Ovary (tissue), 3 donors: ENCODE results near the gene OTOP2.

Experiments used
- POLR2A ChIP-seq: fragments of 450-650 bp; IDR thresholded peaks from one replicate; pipeline ENCODE4 v1.6.1; 2017; ENCODE audit warnings: antibody characterized with exemption, mild to moderate bottlenecking, moderate library complexity
- TF ChIP-seq, protein P1 (sequence below), 3 donors: fragments of 450-650 bp in 2 of 3; fragments of 200-600 bp in 1 of 3; IDR thresholded peaks; one replicate each; pipeline versions ENCODE4 v1.5.1 to v1.8.0; 2016 to 2022; ENCODE audit warnings: antibody characterized with exemption in 3 of 3, mild to moderate bottlenecking in 1 of 3
- donor health status: DM: no; HTN: no; CAD: no.

DNA sequence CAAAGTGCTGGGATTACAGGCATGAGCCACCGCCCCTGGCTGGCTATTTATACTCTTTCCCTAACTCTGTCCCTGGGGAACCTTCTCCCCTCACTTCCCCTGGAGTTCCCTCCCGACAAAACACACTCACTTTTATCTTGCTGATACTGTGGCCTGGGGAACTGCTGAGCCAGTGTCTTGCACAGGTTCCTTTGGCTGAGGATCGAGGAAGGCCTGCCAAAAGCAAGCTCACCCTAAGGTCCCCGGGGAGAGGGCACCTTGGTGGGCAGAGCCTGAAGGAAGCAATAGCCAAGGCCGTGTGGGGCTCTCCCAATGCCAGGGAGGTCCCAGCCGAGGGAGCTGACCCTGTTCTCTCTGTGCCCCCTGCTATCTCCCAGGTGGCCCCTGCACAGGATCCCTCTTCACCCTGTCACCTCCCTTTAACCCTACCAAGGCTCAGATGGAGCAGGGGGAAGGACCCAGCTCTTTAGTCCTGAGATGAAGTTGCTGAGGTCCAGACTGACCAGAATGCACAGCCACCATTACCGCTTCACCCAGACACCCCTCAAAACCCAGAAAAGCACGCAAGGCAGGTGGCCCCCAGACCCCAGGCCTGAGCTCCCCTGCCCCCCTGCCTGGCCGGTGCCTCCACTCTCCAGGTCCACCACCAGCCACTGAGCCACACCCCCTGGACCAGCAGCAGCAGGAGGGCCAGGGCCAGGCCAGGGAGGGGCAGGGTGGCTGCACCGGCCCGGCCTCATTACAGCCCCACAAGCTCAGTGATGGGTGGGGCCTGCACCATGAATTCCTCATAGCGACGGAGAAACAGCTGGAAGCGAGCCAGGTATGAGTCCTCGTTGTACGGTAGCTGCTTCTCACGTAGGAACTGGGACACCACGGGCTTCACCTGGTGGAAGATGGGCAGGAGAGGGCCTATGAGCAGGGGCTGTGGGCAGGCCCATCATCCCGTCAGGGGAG, 46.2 kb upstream of the OTOP2 start:
- TF ChIP-seq, protein P1, sequence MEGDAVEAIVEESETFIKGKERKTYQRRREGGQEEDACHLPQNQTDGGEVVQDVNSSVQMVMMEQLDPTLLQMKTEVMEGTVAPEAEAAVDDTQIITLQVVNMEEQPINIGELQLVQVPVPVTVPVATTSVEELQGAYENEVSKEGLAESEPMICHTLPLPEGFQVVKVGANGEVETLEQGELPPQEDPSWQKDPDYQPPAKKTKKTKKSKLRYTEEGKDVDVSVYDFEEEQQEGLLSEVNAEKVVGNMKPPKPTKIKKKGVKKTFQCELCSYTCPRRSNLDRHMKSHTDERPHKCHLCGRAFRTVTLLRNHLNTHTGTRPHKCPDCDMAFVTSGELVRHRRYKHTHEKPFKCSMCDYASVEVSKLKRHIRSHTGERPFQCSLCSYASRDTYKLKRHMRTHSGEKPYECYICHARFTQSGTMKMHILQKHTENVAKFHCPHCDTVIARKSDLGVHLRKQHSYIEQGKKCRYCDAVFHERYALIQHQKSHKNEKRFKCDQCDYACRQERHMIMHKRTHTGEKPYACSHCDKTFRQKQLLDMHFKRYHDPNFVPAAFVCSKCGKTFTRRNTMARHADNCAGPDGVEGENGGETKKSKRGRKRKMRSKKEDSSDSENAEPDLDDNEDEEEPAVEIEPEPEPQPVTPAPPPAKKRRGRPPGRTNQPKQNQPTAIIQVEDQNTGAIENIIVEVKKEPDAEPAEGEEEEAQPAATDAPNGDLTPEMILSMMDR (IDR thresholded peaks at IDR 0.05) = no peak
- TF ChIP-seq POLR2A = no peak
